ENCODE measurements around the gene ATP2A3. TPM values are rescaled to one million over a fixed set of nuclear protein-coding genes. Genes with fewer than 3 reads are reported as not detected.

Gene ATP2A3
- total RNA-seq, 1 donor from 2014 or later = 1.5 TPM

DNA sequence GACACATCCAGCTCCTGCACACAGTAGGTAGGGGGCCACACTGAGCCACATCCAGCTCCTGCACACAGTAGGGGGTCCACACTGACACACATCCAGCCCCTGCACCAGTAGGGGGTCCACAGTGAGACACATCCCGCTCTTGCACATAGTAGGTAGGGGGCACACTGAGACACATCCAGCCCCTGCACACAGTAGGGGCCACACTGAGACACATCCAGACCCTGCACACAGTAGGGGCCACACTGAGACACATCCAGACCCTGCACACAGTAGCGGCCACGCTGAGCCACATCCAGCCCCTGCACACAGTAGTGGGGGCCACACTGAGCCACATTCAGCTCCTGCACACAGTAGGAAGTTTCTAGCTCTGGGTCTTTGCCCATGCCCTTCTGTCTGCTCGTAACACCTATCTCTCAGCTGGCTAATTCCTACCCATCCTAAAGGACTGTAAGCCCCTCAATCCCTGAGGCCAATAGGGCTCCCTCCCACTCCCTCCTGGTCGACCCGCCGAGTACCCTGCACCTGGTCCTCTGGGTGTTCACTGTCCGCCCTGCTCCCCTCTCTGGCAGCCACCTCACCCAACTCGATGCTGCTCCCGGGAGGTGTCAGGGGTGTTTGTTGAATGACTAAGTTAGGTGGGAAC is 9.4 kb upstream of the ATP2A3 start:
- Mint-ChIP-seq H3K4me1 (ENCODE audit: low read depth, unreplicated experiment) (no peaks in the 10 kb centered on the region), H3K27ac (ENCODE audit: unreplicated experiment) (no peak overlapping the region), H3K9me3 (ENCODE audit: unreplicated experiment) (peaks cover 16% of the 10 kb centered on the region), H3K36me3 (ENCODE audit: low read depth, unreplicated experiment) (peaks cover 6% of the 10 kb centered on the region), H3K4me3 (ENCODE audit: unreplicated experiment) (no peak overlapping the region), H3K27me3 (ENCODE audit: low read depth, unreplicated experiment) (peaks cover 25% of the 10 kb centered on the region)
- no peak for TF ChIP-seq EZH2 (IDR thresholded peaks at IDR 0.05; ENCODE audit: insufficient read depth, low read length)
- TF ChIP-seq, protein P1, sequence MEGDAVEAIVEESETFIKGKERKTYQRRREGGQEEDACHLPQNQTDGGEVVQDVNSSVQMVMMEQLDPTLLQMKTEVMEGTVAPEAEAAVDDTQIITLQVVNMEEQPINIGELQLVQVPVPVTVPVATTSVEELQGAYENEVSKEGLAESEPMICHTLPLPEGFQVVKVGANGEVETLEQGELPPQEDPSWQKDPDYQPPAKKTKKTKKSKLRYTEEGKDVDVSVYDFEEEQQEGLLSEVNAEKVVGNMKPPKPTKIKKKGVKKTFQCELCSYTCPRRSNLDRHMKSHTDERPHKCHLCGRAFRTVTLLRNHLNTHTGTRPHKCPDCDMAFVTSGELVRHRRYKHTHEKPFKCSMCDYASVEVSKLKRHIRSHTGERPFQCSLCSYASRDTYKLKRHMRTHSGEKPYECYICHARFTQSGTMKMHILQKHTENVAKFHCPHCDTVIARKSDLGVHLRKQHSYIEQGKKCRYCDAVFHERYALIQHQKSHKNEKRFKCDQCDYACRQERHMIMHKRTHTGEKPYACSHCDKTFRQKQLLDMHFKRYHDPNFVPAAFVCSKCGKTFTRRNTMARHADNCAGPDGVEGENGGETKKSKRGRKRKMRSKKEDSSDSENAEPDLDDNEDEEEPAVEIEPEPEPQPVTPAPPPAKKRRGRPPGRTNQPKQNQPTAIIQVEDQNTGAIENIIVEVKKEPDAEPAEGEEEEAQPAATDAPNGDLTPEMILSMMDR (IDR thresholded peaks at IDR 0.05; ENCODE audit: insufficient read depth, low read depth, low read length) = no peak
- Histone ChIP-seq H2AFZ (ENCODE audit: low read depth, low read length) (no peak overlapping the region), H3K4me1 (ENCODE audit: insufficient read depth, low read length) (no peaks in the 10 kb centered on the region), H3K27me3 (ENCODE audit: insufficient read depth, low read length) (peaks cover 8% of the 10 kb centered on the region), H4K20me1 (ENCODE audit: insufficient read depth, low read length) (no peaks in the 10 kb centered on the region), H3K4me2 (ENCODE audit: low read length) (no peak overlapping the region), H3K79me2 (ENCODE audit: insufficient read depth, low read length) (no peaks in the 10 kb centered on the region), H3K9me3 (ENCODE audit: insufficient read depth, low read depth, low read length) (peaks cover 5% of the 10 kb centered on the region), H3K9ac (ENCODE audit: low read length) (no peak overlapping the region), H3K27ac (ENCODE audit: low read depth, low read length) (no peak overlapping the region), H3K4me3 (ENCODE audit: insufficient read depth, low read depth, low read length) (no peak overlapping the region), H3K36me3 (ENCODE audit: insufficient read depth, low read length) (no peaks in the 10 kb centered on the region)
- FAIRE-seq (no peak), DNase-seq (ENCODE audit: low read depth) (no peak)

DNA sequence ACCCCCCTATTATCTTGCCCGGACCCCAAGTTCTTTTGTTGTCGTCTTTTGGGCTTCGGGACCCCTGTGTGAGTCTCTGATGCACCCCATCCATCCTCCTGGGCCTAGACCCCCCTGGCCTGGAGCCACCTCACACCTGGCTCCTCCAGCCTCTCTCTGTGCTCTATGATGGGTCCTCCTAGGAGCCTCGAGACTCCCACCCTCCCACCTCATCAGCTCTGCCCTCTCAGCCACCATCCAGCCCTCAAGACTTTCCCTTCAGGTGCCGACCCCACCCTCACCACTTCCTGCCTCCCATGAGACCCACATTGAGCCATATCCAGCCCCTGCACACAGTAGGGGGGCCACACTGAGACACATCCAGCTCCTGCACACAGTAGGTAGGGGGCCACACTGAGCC is 8.7 kb upstream of the ATP2A3 start:
- no peak overlapping the region for H3K4me2 ChIP-seq (ENCODE audit: low read length)
- peaks cover 8% of the 10 kb centered on the region for H3K27me3 ChIP-seq (ENCODE audit: insufficient read depth, low read length)
- Mint-ChIP-seq H3K27ac (ENCODE audit: unreplicated experiment) (no peak overlapping the region), H3K27me3 (ENCODE audit: low read depth, unreplicated experiment) (peaks cover 25% of the 10 kb centered on the region), H3K9me3 (ENCODE audit: unreplicated experiment) (peaks cover 13% of the 10 kb centered on the region), H3K36me3 (ENCODE audit: low read depth, unreplicated experiment) (peaks cover 6% of the 10 kb centered on the region), H3K4me3 (ENCODE audit: unreplicated experiment) (no peak overlapping the region), H3K4me1 (ENCODE audit: low read depth, unreplicated experiment) (no peaks in the 10 kb centered on the region)
- H3K4me3 ChIP-seq (ENCODE audit: insufficient read depth, low read depth, low read length) = no peak overlapping the region
- H3K27ac ChIP-seq (ENCODE audit: low read depth, low read length) = no peak overlapping the region
- H3K4me1 ChIP-seq (ENCODE audit: insufficient read depth, low read length) = no peaks in the 10 kb centered on the region
- H3K79me2 ChIP-seq (ENCODE audit: insufficient read depth, low read length) = no peaks in the 10 kb centered on the region
- TF ChIP-seq, protein P1 (IDR thresholded peaks at IDR 0.05; ENCODE audit: insufficient read depth, low read depth, low read length) = no peak
- TF ChIP-seq EZH2 (IDR thresholded peaks at IDR 0.05; ENCODE audit: insufficient read depth, low read length) = no peak
- no peak overlapping the region for H2AFZ ChIP-seq (ENCODE audit: low read depth, low read length)
- FAIRE-seq (no peak), DNase-seq (ENCODE audit: low read depth) (no peak)
- no peak overlapping the region for H3K9ac ChIP-seq (ENCODE audit: low read length)
- H4K20me1 ChIP-seq (ENCODE audit: insufficient read depth, low read length) = no peaks in the 10 kb centered on the region
- peaks cover 5% of the 10 kb centered on the region for H3K9me3 ChIP-seq (ENCODE audit: insufficient read depth, low read depth, low read length)
- H3K36me3 ChIP-seq (ENCODE audit: insufficient read depth, low read length) = no peaks in the 10 kb centered on the region

DNA sequence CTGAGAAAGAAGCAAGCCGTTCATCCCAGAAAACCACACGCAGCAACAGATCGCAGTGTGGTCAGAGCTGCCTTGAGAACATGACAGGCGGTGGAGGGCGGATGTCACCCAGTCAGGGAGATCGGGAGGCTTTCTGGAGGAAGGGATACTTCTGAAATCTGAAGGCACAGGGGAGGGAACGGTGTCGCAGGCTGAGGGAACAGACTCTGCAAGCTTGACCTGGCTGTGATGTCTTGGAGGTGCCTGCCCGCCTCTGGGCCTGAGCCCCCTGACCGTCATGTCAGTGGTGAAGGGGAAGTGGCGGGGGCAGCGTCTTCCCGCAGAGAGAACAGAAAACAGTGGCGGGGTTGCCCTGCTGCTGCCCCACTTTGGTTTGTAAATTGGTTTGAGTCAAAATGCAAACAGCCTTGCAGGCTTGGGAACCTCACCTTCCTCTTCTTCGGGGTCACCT is 8.1 kb upstream of the ATP2A3 start:
- no peak for FAIRE-seq
- H3K27me3 Mint-ChIP-seq (ENCODE audit: low read depth, unreplicated experiment) = peaks cover 25% of the 10 kb centered on the region

More for the DNA sequence above, 8.1 kb upstream of the ATP2A3 start:
- Histone ChIP-seq H3K4me3 (ENCODE audit: insufficient read depth, low read depth, low read length) (no peak overlapping the region), H3K27ac (ENCODE audit: low read depth, low read length) (no peak overlapping the region), H3K9me3 (ENCODE audit: insufficient read depth, low read depth, low read length) (peaks cover 5% of the 10 kb centered on the region), H4K20me1 (ENCODE audit: insufficient read depth, low read length) (no peaks in the 10 kb centered on the region), H2AFZ (ENCODE audit: low read depth, low read length) (no peak overlapping the region), H3K79me2 (ENCODE audit: insufficient read depth, low read length) (no peaks in the 10 kb centered on the region), H3K9ac (ENCODE audit: low read length) (no peak overlapping the region), H3K4me1 (ENCODE audit: insufficient read depth, low read length) (no peaks in the 10 kb centered on the region), H3K27me3 (ENCODE audit: insufficient read depth, low read length) (peaks cover 10% of the 10 kb centered on the region), H3K4me2 (ENCODE audit: low read length) (no peak overlapping the region), H3K36me3 (ENCODE audit: insufficient read depth, low read length) (no peaks in the 10 kb centered on the region)
- Mint-ChIP-seq H3K4me3 (ENCODE audit: unreplicated experiment) (no peak overlapping the region), H3K36me3 (ENCODE audit: low read depth, unreplicated experiment) (peaks cover 6% of the 10 kb centered on the region), H3K9me3 (ENCODE audit: unreplicated experiment) (peaks cover 13% of the 10 kb centered on the region), H3K27ac (ENCODE audit: unreplicated experiment) (no peak overlapping the region), H3K4me1 (ENCODE audit: low read depth, unreplicated experiment) (no peaks in the 10 kb centered on the region)
- TF ChIP-seq EZH2 (IDR thresholded peaks at IDR 0.05; ENCODE audit: insufficient read depth, low read length) = no peak
- TF ChIP-seq, protein P1 (IDR thresholded peaks at IDR 0.05; ENCODE audit: insufficient read depth, low read depth, low read length) = no peak
- DNase-seq (ENCODE audit: low read depth) = no peak

All from astrocyte (in vitro differentiated cells and primary cell).